ENCODE data around the gene LRRC7. TPM values are rescaled to one million over a fixed set of nuclear protein-coding genes. Genes with fewer than 3 reads are reported as not detected.

LRRC7 gene
- total RNA-seq, 1 experiment from 2014 or later: not detected

GRCh38 chr1:70090875-70091274, 523.2 kb downstream of the LRRC7 start:
- no peaks in the 10 kb centered on the region for H3K4me1 ChIP-seq (ENCODE audit: insufficient read depth, low read length, poor library complexity, severe bottlenecking)
- intact Hi-C loops (cut with micrococcal nuclease; ENCODE audit: unreplicated experiment): no loop called here
- no peak for TF ChIP-seq EZH2 (IDR thresholded peaks at IDR 0.05; ENCODE audit: borderline replicate concordance, low read depth, low read length, poor library complexity, severe bottlenecking)
- TF ChIP-seq, protein P1, sequence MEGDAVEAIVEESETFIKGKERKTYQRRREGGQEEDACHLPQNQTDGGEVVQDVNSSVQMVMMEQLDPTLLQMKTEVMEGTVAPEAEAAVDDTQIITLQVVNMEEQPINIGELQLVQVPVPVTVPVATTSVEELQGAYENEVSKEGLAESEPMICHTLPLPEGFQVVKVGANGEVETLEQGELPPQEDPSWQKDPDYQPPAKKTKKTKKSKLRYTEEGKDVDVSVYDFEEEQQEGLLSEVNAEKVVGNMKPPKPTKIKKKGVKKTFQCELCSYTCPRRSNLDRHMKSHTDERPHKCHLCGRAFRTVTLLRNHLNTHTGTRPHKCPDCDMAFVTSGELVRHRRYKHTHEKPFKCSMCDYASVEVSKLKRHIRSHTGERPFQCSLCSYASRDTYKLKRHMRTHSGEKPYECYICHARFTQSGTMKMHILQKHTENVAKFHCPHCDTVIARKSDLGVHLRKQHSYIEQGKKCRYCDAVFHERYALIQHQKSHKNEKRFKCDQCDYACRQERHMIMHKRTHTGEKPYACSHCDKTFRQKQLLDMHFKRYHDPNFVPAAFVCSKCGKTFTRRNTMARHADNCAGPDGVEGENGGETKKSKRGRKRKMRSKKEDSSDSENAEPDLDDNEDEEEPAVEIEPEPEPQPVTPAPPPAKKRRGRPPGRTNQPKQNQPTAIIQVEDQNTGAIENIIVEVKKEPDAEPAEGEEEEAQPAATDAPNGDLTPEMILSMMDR (conservative IDR thresholded peaks at IDR 0.05; ENCODE audit: low read depth, low read length): no peak
- H3K9me3 ChIP-seq (ENCODE audit: low read depth, low read length, poor library complexity, severe bottlenecking): no peaks in the 10 kb centered on the region
- no TSS peak for BruUV-seq (replicated peaks)
- POLR2A ChIA-PET (ENCODE audit: low non-redundant PET): no interaction called here
- DNase-seq (ENCODE audit: low spot score): no peak
- H3K36me3 ChIP-seq (ENCODE audit: insufficient read depth, low read length, poor library complexity, severe bottlenecking): no peaks in the 10 kb centered on the region
- no peak overlapping the region for H3K4me3 ChIP-seq (ENCODE audit: low read depth, low read length, poor library complexity, severe bottlenecking)
- H3K27me3 ChIP-seq (replicated peaks; ENCODE audit: insufficient read depth, low read depth, low read length, poor library complexity): no peaks in the 10 kb centered on the region
- CTCF ChIA-PET: no interaction called here
- H3K27ac ChIP-seq (ENCODE audit: low read depth, low read length, poor library complexity, severe bottlenecking): no peak overlapping the region

- Histone ChIP-seq H3K27me3 (replicated peaks; ENCODE audit: insufficient read depth, low read depth, low read length, poor library complexity) (no peaks in the 10 kb centered on the region), H3K27ac (ENCODE audit: low read depth, low read length, poor library complexity, severe bottlenecking) (no peak overlapping the region), H3K4me1 (ENCODE audit: insufficient read depth, low read length, poor library complexity, severe bottlenecking) (no peaks in the 10 kb centered on the region), H3K36me3 (ENCODE audit: insufficient read depth, low read length, poor library complexity, severe bottlenecking) (no peaks in the 10 kb centered on the region), H3K4me3 (ENCODE audit: low read depth, low read length, poor library complexity, severe bottlenecking) (no peak overlapping the region), H3K9me3 (ENCODE audit: low read depth, low read length, poor library complexity, severe bottlenecking) (no peaks in the 10 kb centered on the region)
- peak; percentile 39 for DNase-seq (ENCODE audit: low spot score)
- TF ChIP-seq, protein P1 (conservative IDR thresholded peaks at IDR 0.05; ENCODE audit: low read depth, low read length): no peak
- no peak for TF ChIP-seq EZH2 (IDR thresholded peaks at IDR 0.05; ENCODE audit: borderline replicate concordance, low read depth, low read length, poor library complexity, severe bottlenecking)
- POLR2A ChIA-PET (ENCODE audit: low non-redundant PET): no interaction called here
- CTCF ChIA-PET: no interaction called here
- intact Hi-C loops (cut with micrococcal nuclease; ENCODE audit: unreplicated experiment): no loop called here
- BruUV-seq (replicated peaks): no TSS peak
Measured at GRCh38 chr1:70091811-70092210, 524.1 kb downstream of the LRRC7 start.

DNA sequence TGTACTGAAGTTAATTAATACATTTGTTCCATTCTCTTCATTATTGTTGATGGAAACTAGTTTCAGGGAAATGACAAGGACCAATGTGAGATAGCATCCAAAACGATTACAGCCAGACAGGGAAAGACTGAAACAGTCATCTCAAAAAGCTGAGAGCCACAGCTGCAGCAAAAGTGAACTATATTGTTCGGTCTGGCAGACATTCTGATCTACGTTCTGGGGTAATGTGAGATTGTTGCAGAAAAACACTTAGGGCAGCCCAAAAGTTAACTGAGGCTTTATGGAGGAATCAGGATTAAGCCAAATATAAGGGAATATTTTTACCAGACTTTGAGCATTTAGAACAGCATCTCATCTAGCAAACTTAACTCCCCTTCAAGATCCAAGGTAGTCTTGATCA, 524.8 kb downstream of the LRRC7 start:
- Histone ChIP-seq H3K27me3 (replicated peaks; ENCODE audit: insufficient read depth, low read depth, low read length, poor library complexity) (no peaks in the 10 kb centered on the region), H3K4me1 (ENCODE audit: insufficient read depth, low read length, poor library complexity, severe bottlenecking) (no peaks in the 10 kb centered on the region), H3K9me3 (ENCODE audit: low read depth, low read length, poor library complexity, severe bottlenecking) (no peaks in the 10 kb centered on the region), H3K27ac (ENCODE audit: low read depth, low read length, poor library complexity, severe bottlenecking) (no peak overlapping the region), H3K4me3 (ENCODE audit: low read depth, low read length, poor library complexity, severe bottlenecking) (no peak overlapping the region), H3K36me3 (ENCODE audit: insufficient read depth, low read length, poor library complexity, severe bottlenecking) (no peaks in the 10 kb centered on the region)
- CTCF ChIA-PET: no interaction called here
- no peak for DNase-seq (ENCODE audit: low spot score)
- BruUV-seq (replicated peaks): no TSS peak
- no peak for TF ChIP-seq EZH2 (IDR thresholded peaks at IDR 0.05; ENCODE audit: borderline replicate concordance, low read depth, low read length, poor library complexity, severe bottlenecking)
- POLR2A ChIA-PET (ENCODE audit: low non-redundant PET): no interaction called here
- intact Hi-C loops (cut with micrococcal nuclease; ENCODE audit: unreplicated experiment): no loop called here

DNA sequence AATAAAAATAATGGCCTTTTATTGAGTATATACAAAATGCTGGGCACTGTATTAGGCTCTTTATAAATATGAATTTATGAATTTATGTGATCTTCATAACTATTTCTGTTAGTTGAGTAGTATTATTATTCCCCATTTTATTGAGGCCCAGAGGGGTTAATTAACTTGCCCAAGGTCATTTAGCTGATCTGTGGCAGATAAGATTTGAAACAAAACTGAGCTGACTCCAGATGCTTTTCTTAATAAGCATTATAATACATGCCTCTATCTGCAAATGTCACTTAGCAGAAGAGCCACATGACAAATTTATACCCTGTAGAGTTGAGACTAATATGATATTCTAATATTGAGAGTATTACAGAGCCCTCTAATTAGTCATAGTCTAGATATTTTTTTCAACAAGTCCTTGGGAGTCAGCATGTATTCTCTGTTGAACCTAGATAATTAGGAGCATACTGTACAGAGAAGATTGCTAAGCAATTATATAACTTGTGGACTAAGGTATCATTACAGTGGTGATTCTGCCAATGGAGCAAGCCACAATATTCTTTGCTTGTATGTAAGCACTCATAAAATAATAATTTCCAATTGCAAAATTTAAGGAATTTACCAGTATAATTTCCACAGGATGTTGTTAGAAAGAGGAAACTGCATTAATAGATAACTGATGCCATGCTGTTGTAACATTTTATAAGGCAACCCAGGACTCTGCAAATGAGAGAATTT, 525.7 kb downstream of the LRRC7 start:
- intact Hi-C loops (cut with micrococcal nuclease; ENCODE audit: unreplicated experiment): no loop called here
- no peaks in the 10 kb centered on the region for H3K36me3 ChIP-seq (ENCODE audit: insufficient read depth, low read length, poor library complexity, severe bottlenecking)
- H3K9me3 ChIP-seq (ENCODE audit: low read depth, low read length, poor library complexity, severe bottlenecking): no peaks in the 10 kb centered on the region
- H3K27me3 ChIP-seq (replicated peaks; ENCODE audit: insufficient read depth, low read depth, low read length, poor library complexity): no peaks in the 10 kb centered on the region
- DNase-seq (ENCODE audit: low spot score): no peak
- no peak overlapping the region for H3K27ac ChIP-seq (ENCODE audit: low read depth, low read length, poor library complexity, severe bottlenecking)
- H3K4me3 ChIP-seq (ENCODE audit: low read depth, low read length, poor library complexity, severe bottlenecking): no peak overlapping the region
- H3K4me1 ChIP-seq (ENCODE audit: insufficient read depth, low read length, poor library complexity, severe bottlenecking): no peaks in the 10 kb centered on the region
- POLR2A ChIA-PET (ENCODE audit: low non-redundant PET): no interaction called here
- TF ChIP-seq, protein P1 (conservative IDR thresholded peaks at IDR 0.05; ENCODE audit: low read depth, low read length): no peak
- no peak for TF ChIP-seq EZH2 (IDR thresholded peaks at IDR 0.05; ENCODE audit: borderline replicate concordance, low read depth, low read length, poor library complexity, severe bottlenecking)
- no TSS peak for BruUV-seq (replicated peaks)
- CTCF ChIA-PET: no interaction called here
